Keratinocyte (primary cell): Measurements from ENCODE around the gene CHRDL2. TPM values are rescaled to one million over a fixed set of nuclear protein-coding genes. Genes with fewer than 3 reads are reported as not detected.

Source experiments
- DNase-seq: peaks from one replicate; pipeline ENCODE4 v3.0.0-alpha.2; 2011; ENCODE audit warnings: low read depth, missing footprints, low spot score
- FAIRE-seq: peaks from 2 replicates; lab custom pipeline; 2011; peaks lifted over from hg19 to GRCh38; lab: Jason Lieb, UNC
- H2AFZ ChIP-seq: 2 replicates; pipeline ENCODE4 v1.6.0; 2012; ENCODE audit warnings: low read length, control low read depth, inconsistent platforms; ENCODE audit not compliant: control insufficient read depth
- H3K27ac ChIP-seq: 2 replicates; pipeline ENCODE4 v1.5.1; 2011; ENCODE audit warnings: low read length; ENCODE audit not compliant: control insufficient read depth, insufficient read depth
- H3K27me3 ChIP-seq: 3 replicates; pipeline ENCODE4 v1.6.0; 2011; ENCODE audit warnings: low read length; ENCODE audit not compliant: control insufficient read depth, insufficient read depth; ENCODE audit errors: extremely low read depth
- H3K36me3 ChIP-seq, 2 experiments: 2 replicates in 1 of 2; 3 replicates in 1 of 2; pipeline ENCODE4 v1.5.1; 2011; ENCODE audit warnings: low read length in 2 of 2, mild to moderate bottlenecking in 1 of 2; ENCODE audit not compliant: control insufficient read depth in 2 of 2, insufficient read depth in 2 of 2; ENCODE audit errors: extremely low read depth in 1 of 2
- H3K4me1 ChIP-seq: 3 replicates; pipeline ENCODE4 v1.5.1; 2011; ENCODE audit warnings: low read length; ENCODE audit not compliant: control insufficient read depth, insufficient read depth; ENCODE audit errors: extremely low read depth
- H3K4me2 ChIP-seq: 3 replicates; pipeline ENCODE4 v1.6.0; 2011; ENCODE audit warnings: low read depth, low read length; ENCODE audit not compliant: control insufficient read depth, insufficient read depth; ENCODE audit errors: extremely low read depth
- H3K4me3 ChIP-seq, 3 experiments: fragments of 200-600 bp in 1 of 3; sonication (generic) in 1 of 3; 2 replicates in 2 of 3; 3 replicates in 1 of 3; pipeline ENCODE4 v1.5.1; 2011 to 2016; ENCODE audit warnings: low read length in 3 of 3, mild to moderate bottlenecking in 3 of 3, control low read depth in 2 of 3, inconsistent platforms in 1 of 3, low read depth in 1 of 3, mixed read lengths in 1 of 3, mixed run types in 1 of 3, moderate library complexity in 1 of 3; ENCODE audit not compliant: control insufficient read depth in 2 of 3, insufficient read depth in 2 of 3; ENCODE audit errors: extremely low read depth in 1 of 3
- H3K79me2 ChIP-seq: 2 replicates; pipeline ENCODE4 v1.6.0; 2012; ENCODE audit warnings: low read length; ENCODE audit not compliant: control insufficient read depth, insufficient read depth
- H3K9ac ChIP-seq: 3 replicates; pipeline ENCODE4 v1.6.0; 2011; ENCODE audit warnings: low read length; ENCODE audit not compliant: control insufficient read depth, insufficient read depth; ENCODE audit errors: extremely low read depth
- H3K9me1 ChIP-seq: 3 replicates; pipeline ENCODE4 v1.6.0; 2011; ENCODE audit warnings: low read length; ENCODE audit not compliant: control insufficient read depth, insufficient read depth; ENCODE audit errors: extremely low read depth
- H3K9me3 ChIP-seq: 2 replicates; pipeline ENCODE4 v1.5.1; 2012; ENCODE audit warnings: low read depth, low read length; ENCODE audit not compliant: control insufficient read depth
- H4K20me1 ChIP-seq: 3 replicates; pipeline ENCODE4 v1.6.0; 2011; ENCODE audit warnings: low read length; ENCODE audit not compliant: control insufficient read depth, insufficient read depth; ENCODE audit errors: extremely low read depth
- EZH2 ChIP-seq: IDR thresholded peaks from one replicate; pipeline ENCODE4 v1.6.1; 2012; ENCODE audit warnings: inconsistent platforms, mild to moderate bottlenecking, low read length, moderate library complexity
- dilution Hi-C: fragments of 300-500 bp; cut with MboI; formaldehyde crosslinking; loops from one replicate; pipeline ENCODE4 v1.7.0; 2020; ENCODE audit warnings: low sequenced_read_pairs; ENCODE audit not compliant: extremely low pct_ligation_motif_present
- polyA plus RNA-seq, 5 experiments: library from polyadenylated mRNA; depleted of rRNA in 3 of 5; stranded (reverse) in 3 of 5; stranded (forward) in 1 of 5; unstranded in 1 of 5; fragments of >200 nt; gene quantifications; 1 replicate in 1 of 5; 2 replicates in 3 of 5; 3 replicates in 1 of 5; pipeline versions ENCODE4 v1.2.1 to v1.2.3, GENCODE V29; 2011 to 2012; ENCODE audit warnings: missing spikeins in 2 of 5, low read depth in 1 of 5, low replicate concordance in 1 of 5
- TF ChIP-seq, protein P1 (sequence below), 3 experiments: IDR thresholded peaks in 1 of 3; conservative IDR thresholded peaks in 1 of 3; optimal IDR thresholded peaks in 1 of 3; 2 replicates in 2 of 3; 3 replicates in 1 of 3; pipeline versions ENCODE3 to v1.5.1; 2011; ENCODE audit warnings: low read length in 3 of 3, mild to moderate bottlenecking in 3 of 3, moderate library complexity in 2 of 3, control low read depth in 1 of 3, inconsistent platforms in 1 of 3; ENCODE audit not compliant: insufficient read depth in 2 of 3; ENCODE audit errors: extremely low read depth in 1 of 3

Gene CHRDL2
- polyA plus RNA-seq, 1 donor (not counting 4 experiments of a cell fraction or from before 2014, with no cell fraction given), result not detected

- H3K9ac ChIP-seq, result no peak overlapping the region
- DNase-seq, result no peak
- no peak overlapping the region for H3K4me3 ChIP-seq
- H3K4me2 ChIP-seq, result no peak overlapping the region
- FAIRE-seq, result no peak
- no peaks in the 10 kb centered on the region for H3K79me2 ChIP-seq
- dilution Hi-C loops, result no loop called here
- no peak overlapping the region for H2AFZ ChIP-seq
- no peaks in the 10 kb centered on the region for H3K36me3 ChIP-seq
- H4K20me1 ChIP-seq, result no peaks in the 10 kb centered on the region
- H3K9me3 ChIP-seq, result no peaks in the 10 kb centered on the region
- no peaks in the 10 kb centered on the region for H3K9me1 ChIP-seq
- H3K4me1 ChIP-seq, result no peaks in the 10 kb centered on the region
- H3K27me3 ChIP-seq, result peaks cover 24% of the 10 kb centered on the region
- TF ChIP-seq, protein P1, sequence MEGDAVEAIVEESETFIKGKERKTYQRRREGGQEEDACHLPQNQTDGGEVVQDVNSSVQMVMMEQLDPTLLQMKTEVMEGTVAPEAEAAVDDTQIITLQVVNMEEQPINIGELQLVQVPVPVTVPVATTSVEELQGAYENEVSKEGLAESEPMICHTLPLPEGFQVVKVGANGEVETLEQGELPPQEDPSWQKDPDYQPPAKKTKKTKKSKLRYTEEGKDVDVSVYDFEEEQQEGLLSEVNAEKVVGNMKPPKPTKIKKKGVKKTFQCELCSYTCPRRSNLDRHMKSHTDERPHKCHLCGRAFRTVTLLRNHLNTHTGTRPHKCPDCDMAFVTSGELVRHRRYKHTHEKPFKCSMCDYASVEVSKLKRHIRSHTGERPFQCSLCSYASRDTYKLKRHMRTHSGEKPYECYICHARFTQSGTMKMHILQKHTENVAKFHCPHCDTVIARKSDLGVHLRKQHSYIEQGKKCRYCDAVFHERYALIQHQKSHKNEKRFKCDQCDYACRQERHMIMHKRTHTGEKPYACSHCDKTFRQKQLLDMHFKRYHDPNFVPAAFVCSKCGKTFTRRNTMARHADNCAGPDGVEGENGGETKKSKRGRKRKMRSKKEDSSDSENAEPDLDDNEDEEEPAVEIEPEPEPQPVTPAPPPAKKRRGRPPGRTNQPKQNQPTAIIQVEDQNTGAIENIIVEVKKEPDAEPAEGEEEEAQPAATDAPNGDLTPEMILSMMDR (optimal IDR thresholded peaks at IDR 0.05 in 1 of 3, IDR thresholded peaks at IDR 0.05 in 1 of 3, conservative IDR thresholded peaks at IDR 0.05 in 1 of 3; ENCODE audit: extremely low read depth in 1 of 3, insufficient read depth in 2 of 3, low read length in 3 of 3), result no peak
- no peak for TF ChIP-seq EZH2
- no peak overlapping the region for H3K27ac ChIP-seq
Observed at GRCh38 chr11:74736031-74736430, 4.8 kb upstream of the CHRDL2 start.

DNA sequence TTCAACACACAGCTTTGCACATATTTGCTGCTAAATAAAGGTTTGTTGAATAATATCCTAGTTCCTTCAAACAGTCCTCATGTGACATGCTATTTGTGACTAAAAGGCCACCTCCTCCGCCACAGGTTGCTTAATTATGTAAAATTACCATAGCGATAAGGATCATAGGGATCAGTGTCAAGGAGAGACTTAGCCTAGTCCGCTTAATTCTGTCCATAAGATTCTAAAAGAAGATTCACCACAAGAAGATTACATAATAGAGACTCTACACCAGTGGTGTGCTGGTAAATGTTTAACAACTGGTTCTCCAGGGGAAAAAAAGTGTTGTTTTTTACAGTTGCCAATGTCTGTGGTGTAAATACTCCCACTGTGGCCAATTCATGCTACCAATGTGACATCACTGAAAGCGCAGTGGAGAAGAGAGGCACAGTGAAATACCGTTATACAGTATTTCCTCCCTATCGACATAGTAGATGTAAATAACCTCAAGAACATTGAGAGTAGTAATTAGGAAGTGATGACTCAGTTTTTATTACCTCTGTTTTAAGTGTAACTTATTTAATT lies 4.2 kb upstream of the CHRDL2 start:
- H3K79me2 ChIP-seq, result no peaks in the 10 kb centered on the region
- no peak overlapping the region for H3K4me3 ChIP-seq
- no peak overlapping the region for H3K27ac ChIP-seq
- no peaks in the 10 kb centered on the region for H3K36me3 ChIP-seq
- H3K4me1 ChIP-seq, result no peaks in the 10 kb centered on the region
- no peak for FAIRE-seq
- H3K27me3 ChIP-seq, result peaks cover 30% of the 10 kb centered on the region
- H2AFZ ChIP-seq, result no peak overlapping the region
- no peaks in the 10 kb centered on the region for H3K9me1 ChIP-seq
- no peak overlapping the region for H3K9ac ChIP-seq
- no peak overlapping the region for H3K4me2 ChIP-seq
- H3K9me3 ChIP-seq, result no peaks in the 10 kb centered on the region
- dilution Hi-C loops, result no loop called here
- H4K20me1 ChIP-seq, result no peaks in the 10 kb centered on the region
- no peak for DNase-seq
- TF ChIP-seq, protein P1 (optimal IDR thresholded peaks at IDR 0.05 in 1 of 3, IDR thresholded peaks at IDR 0.05 in 1 of 3, conservative IDR thresholded peaks at IDR 0.05 in 1 of 3; ENCODE audit: extremely low read depth in 1 of 3, insufficient read depth in 2 of 3, low read length in 3 of 3), result no peak
- no peak for TF ChIP-seq EZH2
